HG03457 (cell line): ENCODE measurements around the gene MAP1B.

Source experiments
- ATAC-seq: cut with Tn5 transposase; IDR thresholded peaks from one replicate; pipeline ENCODE4 v1.9.1; 2021; ENCODE audit warnings: moderate number of reproducible peaks; ENCODE audit not compliant: unreplicated experiment

The MAP1B gene

GRCh38 chr5:72244862-72245371 lies 137.6 kb downstream of the MAP1B start:
- ATAC-seq = peak; percentile 80

- no peak for ATAC-seq
Observed at GRCh38 chr5:72245546-72245945, 138.3 kb downstream of the MAP1B start.

- ATAC-seq = no peak
Observed at GRCh38 chr5:72245951-72246532, 138.8 kb downstream of the MAP1B start.

GRCh38 chr5:72246954-72247442 lies 139.7 kb downstream of the MAP1B start:
- ATAC-seq = no peak

- no peak for ATAC-seq
Observed at GRCh38 chr5:72248410-72248981, 141.2 kb downstream of the MAP1B start.

- no peak for ATAC-seq
Observed at GRCh38 chr5:72251386-72251785, 144.1 kb downstream of the MAP1B start.

- ATAC-seq = no peak
Observed at GRCh38 chr5:72252008-72252407, 144.7 kb downstream of the MAP1B start.

- no peak for ATAC-seq
Observed at GRCh38 chr5:72252574-72253155, 145.4 kb downstream of the MAP1B start.

GRCh38 chr5:72255237-72255636 lies 148.0 kb downstream of the MAP1B start:
- no peak for ATAC-seq

GRCh38 chr5:72255670-72256069 lies 148.4 kb downstream of the MAP1B start:
- no peak for ATAC-seq

GRCh38 chr5:72256536-72256935 lies 149.3 kb downstream of the MAP1B start:
- ATAC-seq = no peak
